NCI-H82 (cell line): ENCODE results near the gene CACNG4.

ENCODE experiments used
- DNase-seq: peaks from one replicate; lab custom pipeline; 2025; lab: John Stamatoyannopoulos, UW

The CACNG4 gene

GRCh38 chr17:67066717-67067116 lies 102.2 kb downstream of the CACNG4 start:
- peak; percentile 22 for DNase-seq

GRCh38 chr17:67067571-67068482 lies 103.3 kb downstream of the CACNG4 start:
- peak; percentile 10 for DNase-seq

GRCh38 chr17:67068999-67069398 lies 104.5 kb downstream of the CACNG4 start:
- peak; percentile 90 for DNase-seq

- no peak for DNase-seq
Measured at GRCh38 chr17:67069603-67070136, 105.2 kb downstream of the CACNG4 start.

GRCh38 chr17:67071595-67071994 lies 107.1 kb downstream of the CACNG4 start:
- no peak for DNase-seq

- no peak for DNase-seq
Measured at GRCh38 chr17:67072885-67073284, 108.4 kb downstream of the CACNG4 start.

GRCh38 chr17:67074781-67075180 lies 110.3 kb downstream of the CACNG4 start:
- DNase-seq: no peak

- no peak for DNase-seq
Measured at GRCh38 chr17:67076290-67076689, 111.8 kb downstream of the CACNG4 start.

GRCh38 chr17:67078292-67078691 lies 113.8 kb downstream of the CACNG4 start:
- no peak for DNase-seq

- DNase-seq: no peak
Measured at GRCh38 chr17:67079491-67079890, 115.0 kb downstream of the CACNG4 start.

GRCh38 chr17:67080804-67081203 lies 116.3 kb downstream of the CACNG4 start:
- DNase-seq: no peak

GRCh38 chr17:67082107-67082506 lies 117.6 kb downstream of the CACNG4 start:
- DNase-seq: no peak
